HG02970 (cell line): ENCODE measurements around the gene GALM.
"Not testable (repeated sequence)": the region's sequence is repeated elsewhere in the genome, so short reads cannot be mapped to it uniquely, and the experiment has no call there.

Experiments
- ATAC-seq: cut with Tn5 transposase; IDR thresholded peaks from one replicate; pipeline ENCODE4 v1.9.1; 2021; ENCODE audit warnings: mild to moderate bottlenecking, moderate library complexity, moderate number of reproducible peaks; ENCODE audit not compliant: unreplicated experiment, low FRiP score

The GALM gene

GRCh38 chr2:38665854-38666555 lies at the start of gene GALM:
Gene GALM, plus strand, starts transcription at chr2:38666114. Its CDS starts 48 bp downstream, at chr2:38666162.
- no peak for ATAC-seq

GRCh38 chr2:38617301-38617700 lies 48.6 kb upstream of the GALM start:
- ATAC-seq = no peak

DNA sequence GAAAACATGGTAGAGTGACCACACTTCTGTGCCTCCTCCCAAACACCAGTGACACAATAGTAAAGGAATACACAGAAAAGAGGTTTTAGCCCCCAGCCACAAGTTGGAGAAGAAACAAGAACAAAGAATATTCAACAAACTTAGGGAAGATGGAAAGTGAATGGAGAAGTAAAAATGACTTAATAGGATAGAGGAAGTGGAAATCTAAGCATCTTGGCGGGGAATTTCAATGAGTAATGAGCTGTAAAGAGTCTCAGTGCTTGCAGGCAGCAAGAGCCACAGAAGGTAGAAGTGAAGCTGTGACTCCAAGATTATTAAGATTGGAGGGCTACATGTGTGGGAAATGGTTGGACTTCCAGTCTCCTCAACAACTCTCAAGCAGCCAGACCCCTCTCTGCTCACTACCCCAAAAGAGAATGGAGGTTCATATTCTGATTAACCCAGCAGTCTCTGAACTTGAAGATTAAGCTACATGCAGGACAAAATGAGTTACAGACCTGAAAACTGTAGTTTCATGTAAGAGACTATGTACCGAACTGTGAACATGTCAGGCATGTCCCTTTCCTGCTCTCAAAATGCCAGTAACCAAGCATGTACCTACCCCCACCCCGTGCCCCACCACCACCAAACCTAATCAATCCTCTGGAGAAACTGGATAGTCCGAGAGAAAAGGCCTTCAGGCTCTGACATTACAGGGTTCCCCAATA lies 46.3 kb upstream of the GALM start:
- no peak for ATAC-seq

DNA sequence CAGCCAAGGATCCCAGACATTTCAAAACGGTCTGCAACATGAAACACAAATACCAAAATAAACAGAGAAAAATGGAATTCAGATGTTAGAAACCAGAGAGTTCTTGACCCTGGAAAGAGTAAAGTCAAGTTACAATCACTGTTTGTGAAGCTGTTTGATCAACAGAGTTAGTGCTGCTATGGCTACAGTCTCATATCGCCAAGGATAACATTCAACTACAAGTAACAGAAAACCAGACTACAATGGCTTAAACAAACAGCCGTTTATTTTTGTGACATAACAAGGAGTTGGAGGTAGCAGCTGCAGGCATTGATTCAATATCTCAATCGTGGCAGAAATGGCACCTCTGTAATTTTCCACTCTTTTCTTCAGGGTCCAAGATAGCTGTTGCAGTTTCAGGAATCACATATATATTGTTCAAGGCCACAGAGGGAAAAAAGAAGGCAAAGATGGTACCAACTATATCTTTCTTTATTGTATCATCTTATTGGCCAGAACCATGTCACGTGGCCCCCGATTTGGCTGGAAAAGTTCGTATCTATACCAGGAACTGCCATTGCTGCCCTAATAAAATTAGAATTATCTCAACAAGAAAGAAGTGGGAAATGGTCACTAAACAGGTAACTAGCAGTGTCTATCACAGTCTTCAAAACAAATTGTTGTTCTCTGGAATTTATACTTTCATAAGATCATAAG lies 45.5 kb upstream of the GALM start:
- no peak for ATAC-seq

DNA sequence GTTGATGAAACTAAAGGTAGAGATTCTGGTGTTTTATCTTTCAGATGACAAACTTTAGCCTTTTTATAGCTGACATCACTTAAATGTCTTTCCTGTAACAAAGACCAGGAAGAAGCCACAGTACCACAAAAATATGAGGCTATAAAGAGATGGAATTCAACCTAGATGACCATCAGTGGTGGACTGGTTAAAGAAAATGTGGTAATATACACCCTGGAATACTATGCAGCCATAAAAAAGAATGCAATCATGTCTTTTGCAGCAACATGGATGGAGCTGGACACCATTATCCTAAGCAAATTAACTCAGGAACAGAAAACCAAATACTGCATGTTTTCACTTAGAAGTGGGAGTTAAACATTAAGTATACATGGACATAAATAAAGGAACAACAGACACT lies 44.9 kb upstream of the GALM start:
- ATAC-seq = no peak

DNA sequence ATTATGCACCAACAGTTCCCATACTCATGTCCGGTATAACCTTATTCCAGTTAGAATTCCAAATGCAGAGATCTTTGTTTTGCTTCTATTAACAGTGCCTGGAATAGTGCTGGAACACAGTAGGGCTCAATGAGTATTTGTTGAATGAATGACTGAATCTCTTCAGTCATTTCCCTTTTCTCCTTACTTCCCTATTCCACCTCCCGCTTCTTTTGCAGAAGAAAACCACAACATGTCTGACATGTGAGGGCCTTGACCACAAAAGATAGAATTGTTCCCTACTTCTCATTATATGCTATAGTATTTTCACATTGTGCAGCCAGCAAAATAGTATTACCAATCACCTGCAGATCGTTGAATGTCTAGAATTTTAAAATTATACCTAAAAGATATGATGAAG lies 43.7 kb upstream of the GALM start:
- no peak for ATAC-seq

- ATAC-seq = no peak
These were observed 39.4 kb upstream of the GALM start for GRCh38 chr2:38626326-38627035.

GRCh38 chr2:38627391-38627790 lies 38.5 kb upstream of the GALM start:
- ATAC-seq = no peak

DNA sequence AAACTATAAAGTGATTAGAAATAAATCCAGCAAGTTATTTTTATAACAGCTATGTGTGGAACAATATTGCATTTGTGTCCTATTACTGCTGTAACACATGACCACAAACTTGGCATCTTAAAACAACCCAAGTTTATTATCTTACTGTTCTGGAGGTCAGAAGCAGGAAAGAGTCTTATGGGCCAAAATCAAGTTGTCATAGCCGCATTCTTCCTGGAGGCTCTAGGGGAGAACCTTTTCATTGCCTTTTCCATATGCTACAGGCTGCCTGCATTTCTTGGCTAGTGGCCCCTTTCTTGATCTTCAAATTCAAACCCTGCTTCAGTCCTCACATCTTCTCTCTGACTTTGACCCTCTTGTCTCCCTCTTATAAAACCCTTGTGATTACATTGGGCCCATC lies 36.2 kb upstream of the GALM start:
- ATAC-seq = no peak

DNA sequence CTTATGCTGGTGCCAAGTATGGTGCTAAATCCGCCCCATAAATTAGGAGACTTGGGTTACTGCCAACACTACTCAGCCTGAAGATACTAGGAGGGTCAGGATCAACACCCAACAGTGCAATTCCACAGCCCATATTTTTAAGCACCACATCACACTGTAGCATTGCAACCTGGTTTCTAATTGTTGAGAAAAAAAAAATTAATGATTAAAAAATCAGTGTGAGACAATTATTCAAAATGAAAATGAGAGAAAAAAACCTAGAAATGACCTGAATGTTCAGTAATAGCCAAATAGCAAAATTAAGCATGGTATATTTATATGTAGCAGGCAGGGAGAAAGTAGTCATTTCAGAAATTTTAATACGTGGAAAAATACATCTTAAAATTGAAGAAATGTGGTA lies 33.9 kb upstream of the GALM start:
- no peak for ATAC-seq

GRCh38 chr2:38632980-38633379 lies 32.9 kb upstream of the GALM start:
- ATAC-seq = no peak

GRCh38 chr2:38633895-38634294 lies 32.0 kb upstream of the GALM start:
- ATAC-seq = no peak

DNA sequence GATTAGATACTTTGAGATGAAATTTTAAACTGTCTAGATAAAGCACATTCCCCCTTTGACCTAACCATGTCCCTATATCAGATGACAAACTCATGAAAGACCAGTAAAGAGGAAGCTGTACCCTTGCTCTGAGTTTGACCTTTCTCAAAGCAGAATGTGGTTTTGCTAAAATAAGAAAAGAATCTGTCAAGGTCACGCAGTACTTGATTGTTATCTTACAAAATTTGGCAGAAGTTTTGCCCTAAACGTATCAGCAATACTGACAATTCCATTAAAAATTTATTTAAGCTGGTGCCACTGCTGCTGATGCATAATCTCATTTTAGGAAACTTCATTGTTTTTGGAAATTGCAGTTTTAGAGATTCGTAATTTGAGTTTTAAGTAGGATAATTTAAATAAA lies 31.2 kb upstream of the GALM start:
- ATAC-seq = peak; percentile 51

DNA sequence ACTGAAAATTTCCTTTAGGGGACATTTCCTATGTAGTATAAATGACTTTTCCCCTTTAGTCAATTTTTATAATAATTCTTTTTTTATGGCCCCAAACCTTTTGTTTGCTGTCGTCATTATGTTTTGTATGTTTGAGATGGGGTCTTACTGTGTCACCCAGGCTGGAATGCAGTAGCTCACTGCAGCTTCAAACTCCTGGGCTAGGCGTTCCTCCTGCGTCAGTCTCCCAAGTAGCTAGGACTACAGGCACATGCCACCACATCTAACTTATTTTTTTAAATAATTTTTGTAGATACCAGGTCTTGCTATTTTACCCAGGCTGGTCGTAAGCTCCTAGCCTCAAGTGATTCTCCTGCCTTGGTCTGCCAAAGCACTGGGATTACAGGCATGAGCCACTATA lies 30.8 kb upstream of the GALM start:
- no peak for ATAC-seq

DNA sequence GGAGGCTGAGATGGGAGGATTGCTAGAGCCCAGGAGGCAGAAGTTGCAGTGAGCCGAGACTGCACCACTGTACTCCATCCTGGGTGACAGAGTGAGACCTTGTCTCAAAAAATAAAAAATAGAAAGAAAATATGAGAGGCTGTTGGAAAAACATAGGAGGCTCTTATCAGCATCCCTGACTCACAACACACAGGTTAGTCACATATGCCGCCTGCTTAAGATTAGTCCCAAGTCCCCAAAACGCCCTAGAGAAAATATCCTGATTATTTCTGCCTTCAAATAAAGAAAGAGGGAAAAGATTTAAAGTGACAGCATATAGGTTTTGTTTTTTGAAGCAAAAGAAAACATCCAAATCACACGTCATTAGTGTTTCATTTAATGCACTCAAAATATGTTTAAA lies 29.8 kb upstream of the GALM start:
- ATAC-seq = no peak

- ATAC-seq = not testable (repeated sequence)
These were observed 23.4 kb upstream of the GALM start for GRCh38 chr2:38642373-38643017.

GRCh38 chr2:38643021-38643671 lies 22.8 kb upstream of the GALM start:
- no peak for ATAC-seq

DNA sequence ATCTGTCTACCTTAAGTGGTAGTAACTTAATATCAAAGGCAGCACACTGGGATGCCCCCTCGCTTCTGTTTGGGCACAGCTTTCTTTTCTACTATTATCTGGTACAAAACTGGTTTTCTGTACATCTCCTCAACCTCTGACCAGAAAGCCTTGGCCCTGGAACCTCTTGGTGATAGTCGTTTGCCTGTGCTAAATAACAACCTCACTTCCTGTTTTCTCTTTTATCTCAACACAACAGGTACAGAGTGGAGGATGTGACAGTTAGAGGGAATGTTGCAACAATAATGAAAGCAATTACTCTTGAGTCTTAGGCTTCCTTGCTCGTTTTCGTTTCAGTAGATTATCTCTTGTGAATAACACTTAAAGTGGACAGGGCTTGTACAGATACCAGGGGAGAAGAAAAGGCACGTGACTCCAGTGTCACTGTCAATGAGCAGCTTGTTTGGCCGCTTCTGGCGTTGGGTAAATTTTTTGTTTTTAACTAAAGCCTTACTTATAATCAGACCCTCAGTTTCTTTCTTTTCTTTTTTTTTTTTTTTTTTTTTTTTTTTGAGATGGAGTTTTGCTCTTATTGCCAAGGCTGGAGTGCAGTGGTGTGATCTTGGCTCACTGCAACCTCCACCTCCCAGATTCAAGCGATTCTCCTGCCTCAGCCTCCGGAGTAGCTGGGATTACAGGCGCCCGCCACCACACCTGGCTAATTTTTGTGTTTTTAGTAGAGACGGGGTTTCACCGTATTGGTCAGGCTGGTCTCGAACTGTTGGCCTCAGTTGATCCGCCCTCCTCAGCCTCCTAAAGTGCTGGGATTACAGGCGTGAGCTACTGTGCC lies 22.0 kb upstream of the GALM start:
- not testable (repeated sequence) for ATAC-seq

GRCh38 chr2:38648107-38648761 lies 17.7 kb upstream of the GALM start:
- ATAC-seq = no peak
